IMR-90 (cell line): ENCODE results near the gene PAFAH1B1. TPM values are rescaled to one million over a fixed set of nuclear protein-coding genes. Genes with fewer than 3 reads are reported as not detected.

Source experiments
- ATAC-seq: fragments of 200-7000 bp; cut with Tn5 transposase; 2 replicates; pipeline ENCODE4 v1.9.1; 2020; ENCODE audit warnings: low read depth, mild to moderate bottlenecking, moderate library complexity
- BruUV-seq: library from RNA; stranded (reverse); fragments of 400-500 nt; replicated peaks from 2 replicates; lab custom pipeline; 2021; lab: Mats Ljungman, UMichigan
- CTCF ChIA-PET: fragments of 300-600 bp; formaldehyde crosslinking; extraction: SDS; loops from one replicate; lab custom pipeline; 2021; ENCODE audit warnings: antibody characterized with exemption; lab: Yijun Ruan, JAX
- POLR2A ChIA-PET: fragments of 300-600 bp; sonication (Branson Sonifier 250); formaldehyde crosslinking; loops from one replicate; lab custom pipeline; 2022; ENCODE audit warnings: antibody characterized with exemption; ENCODE audit not compliant: unreplicated experiment; lab: Charles Lee
- DNase-seq: peaks from one replicate; pipeline ENCODE4 v3.0.0; 2013
- H2AFZ ChIP-seq: replicated peaks from 2 replicates; pipeline ENCODE3; 2013; ENCODE audit warnings: low read length, mild to moderate bottlenecking; ENCODE audit not compliant: poor library complexity
- H2AK5ac ChIP-seq: 2 replicates; pipeline ENCODE4 v1.6.1; 2013; ENCODE audit warnings: low read depth, low read length, inconsistent platforms
- H2AK9ac ChIP-seq: replicated peaks from 2 replicates; pipeline ENCODE3; 2013; ENCODE audit warnings: mild to moderate bottlenecking, low read depth, low read length, moderate library complexity; ENCODE audit not compliant: poor library complexity
- H2BK120ac ChIP-seq: 2 replicates; pipeline ENCODE4 v1.6.1; 2013; ENCODE audit warnings: low read depth, low read length, inconsistent platforms
- H2BK15ac ChIP-seq: 3 replicates; pipeline ENCODE4 v1.6.1; 2013; ENCODE audit warnings: low read depth, low read length, inconsistent platforms
- H2BK20ac ChIP-seq: 2 replicates; pipeline ENCODE4 v1.6.1; 2013; ENCODE audit warnings: low read depth, mild to moderate bottlenecking, inconsistent platforms, low read length, moderate library complexity
- H2BK5ac ChIP-seq: 2 replicates; pipeline ENCODE4 v1.6.1; 2013; ENCODE audit warnings: mild to moderate bottlenecking, low read depth, low read length, inconsistent platforms; ENCODE audit not compliant: poor library complexity, severe bottlenecking
- H3K14ac ChIP-seq: replicated peaks from 2 replicates; pipeline ENCODE4 v1.6.1; 2013; ENCODE audit warnings: low read depth, low read length, inconsistent platforms
- H3K18ac ChIP-seq: 2 replicates; pipeline ENCODE4 v1.6.1; 2013; ENCODE audit warnings: low read depth, low read length, control low read depth
- H3K23ac ChIP-seq: 2 replicates; pipeline ENCODE4 v1.6.1; 2013; ENCODE audit warnings: low read depth, low read length, inconsistent platforms
- H3K27ac ChIP-seq: 2 replicates; pipeline ENCODE4 v1.5.1; 2013; ENCODE audit warnings: mild to moderate bottlenecking, control low read depth, low read length; ENCODE audit not compliant: insufficient read depth
- H3K27me3 ChIP-seq: 2 replicates; pipeline ENCODE4 v1.6.1; 2013; ENCODE audit warnings: low read length; ENCODE audit not compliant: control insufficient read depth, insufficient read depth
- H3K36me3 ChIP-seq: 2 replicates; pipeline ENCODE4 v1.6.1; 2013; ENCODE audit warnings: low read length, mixed read lengths; ENCODE audit not compliant: control insufficient read depth, insufficient read depth
- H3K4ac ChIP-seq: 2 replicates; pipeline ENCODE4 v1.6.1; 2013; ENCODE audit warnings: low read depth, low read length, inconsistent platforms
- H3K4me1 ChIP-seq: 2 replicates; pipeline ENCODE4 v1.6.1; 2013; ENCODE audit warnings: low read length, mixed read lengths; ENCODE audit not compliant: control insufficient read depth, insufficient read depth
- H3K4me2 ChIP-seq: 2 replicates; pipeline ENCODE4 v1.6.1; 2013; ENCODE audit warnings: low read depth, mild to moderate bottlenecking, control low read depth, low read length, moderate library complexity
- H3K4me3 ChIP-seq: 2 replicates; pipeline ENCODE4 v1.5.1; 2013; ENCODE audit warnings: low read depth, mild to moderate bottlenecking, control low read depth, low read length, moderate library complexity; ENCODE audit not compliant: insufficient read depth
- H3K56ac ChIP-seq: 2 replicates; pipeline ENCODE4 v1.6.1; 2013; ENCODE audit warnings: low read length, inconsistent platforms; ENCODE audit not compliant: insufficient read depth; ENCODE audit errors: extremely low read depth
- H3K79me1 ChIP-seq, 2 experiments: 2 replicates each; pipeline ENCODE4 v1.6.1; 2013; ENCODE audit warnings: low read length in 2 of 2, inconsistent platforms in 1 of 2, low read depth in 1 of 2
- H3K9ac ChIP-seq: 2 replicates; pipeline ENCODE4 v1.6.1; 2013; ENCODE audit warnings: low read depth, low read length, control low read depth
- H3K9me1 ChIP-seq: 2 replicates; pipeline ENCODE4 v1.6.1; 2013; ENCODE audit warnings: low read length, inconsistent platforms; ENCODE audit not compliant: insufficient read depth
- H3K9me3 ChIP-seq: 2 replicates; pipeline ENCODE4 v1.6.1; 2013; ENCODE audit warnings: low read length; ENCODE audit not compliant: control insufficient read depth, insufficient read depth
- H4K20me1 ChIP-seq: 2 replicates; pipeline ENCODE4 v1.6.1; 2013; ENCODE audit warnings: low read length, inconsistent platforms; ENCODE audit not compliant: insufficient read depth
- H4K5ac ChIP-seq: 2 replicates; pipeline ENCODE4 v1.6.1; 2013; ENCODE audit warnings: mild to moderate bottlenecking, low read depth, low read length, control low read depth
- H4K8ac ChIP-seq, 2 experiments: 2 replicates each; pipeline ENCODE4 v1.6.1; 2013; ENCODE audit warnings: low read depth in 2 of 2, low read length in 2 of 2, control low read depth in 1 of 2, inconsistent platforms in 1 of 2
- H4K91ac ChIP-seq: 2 replicates; pipeline ENCODE4 v1.6.1; 2013; ENCODE audit warnings: low read depth, low read length, inconsistent platforms; ENCODE audit not compliant: insufficient read depth
- BHLHE40 ChIP-seq: fragments of 150-350 bp; IDR thresholded peaks from 2 replicates; pipeline ENCODE4 v1.6.1; 2016; ENCODE audit warnings: mild to moderate bottlenecking, low read depth, low read length
- CEBPB ChIP-seq: IDR thresholded peaks from 2 replicates; pipeline ENCODE4 v1.6.1; 2012; ENCODE audit warnings: low read depth, low read length, improper control_type of control experiment
- CHD1 ChIP-seq: IDR thresholded peaks from 2 replicates; pipeline ENCODE4 v1.6.1; 2012; ENCODE audit warnings: low read depth, low read length, improper control_type of control experiment
- FOS ChIP-seq: fragments of 150-350 bp; IDR thresholded peaks from 2 replicates; pipeline ENCODE4 v1.6.1; 2016; ENCODE audit warnings: low read depth, low read length
- MAFK ChIP-seq: IDR thresholded peaks from 2 replicates; pipeline ENCODE4 v1.6.1; 2012; ENCODE audit warnings: low read depth, low read length, improper control_type of control experiment
- MAZ ChIP-seq: IDR thresholded peaks from 2 replicates; pipeline ENCODE4 v1.6.1; 2012; ENCODE audit warnings: low read depth, mild to moderate bottlenecking, low read length, improper control_type of control experiment, moderate library complexity, borderline replicate concordance
- NFE2L2 ChIP-seq: fragments of 150-350 bp; IDR thresholded peaks from 2 replicates; pipeline ENCODE4 v1.6.1; 2016; ENCODE audit warnings: low read depth, mild to moderate bottlenecking, low read length
- POLR2A ChIP-seq: IDR thresholded peaks from 2 replicates; pipeline ENCODE4 v1.6.1; 2012; ENCODE audit warnings: mild to moderate bottlenecking, low read depth, low read length
- RCOR1 ChIP-seq: IDR thresholded peaks from 2 replicates; pipeline ENCODE4 v1.6.1; 2012; ENCODE audit warnings: mild to moderate bottlenecking, low read length, improper control_type of control experiment; ENCODE audit not compliant: insufficient replicate concordance
- RFX5 ChIP-seq: IDR thresholded peaks from 2 replicates; pipeline ENCODE4 v1.8.0; 2012; ENCODE audit warnings: low read depth, mild to moderate bottlenecking, low read length, moderate library complexity
- SMC3 ChIP-seq: fragments of 150-350 bp; IDR thresholded peaks from 2 replicates; pipeline ENCODE4 v1.6.1; 2016; ENCODE audit warnings: low read depth, mild to moderate bottlenecking, antibody characterized with exemption, low read length, moderate library complexity
- WGBS, 2 experiments: methylation state at CpG; one replicate each; pipeline versions ENCODE4 v1.1.5 to v1.1.7; 2013; ENCODE audit warnings: missing lambda C conversion rate in 2 of 2; ENCODE audit not compliant: insufficient read length in 1 of 2; ENCODE audit errors: extremely low coverage in 2 of 2; 5-methylcytosine and 5-hydroxymethylcytosine counted together
- dilution Hi-C: fragments of 300-500 bp; cut with HindIII; formaldehyde crosslinking; loops from one replicate; pipeline ENCODE4 v1.14.3; 2018; ENCODE audit warnings: low sequenced_read_pairs; ENCODE audit not compliant: unreplicated experiment
- in situ Hi-C: fragments of 300-500 bp; cut with MboI; formaldehyde crosslinking; loops from 3 replicates; pipeline ENCODE4 v1.14.3; 2019; ENCODE audit warnings: low sequenced_read_pairs, inconsistent platforms, mixed read lengths
- intact Hi-C: fragments of 100-400 bp; cut with micrococcal nuclease; formaldehyde crosslinking; loops from 2 replicates; pipeline ENCODE4 v1.10.0; 2022
- polyA plus RNA-seq, 3 experiments: library from polyadenylated mRNA; depleted of rRNA; stranded (reverse); fragments of >200 nt; gene quantifications; 2 replicates each; pipeline ENCODE4 v1.2.3, GENCODE V29; 2012; ENCODE audit warnings: low replicate concordance in 1 of 3
- total RNA-seq: library from RNA; depleted of rRNA; stranded (reverse); fragments of >200 nt; gene quantifications from 2 replicates; pipeline ENCODE4 v1.2.3, GENCODE V29; 2012
- TF ChIP-seq, protein P1 (sequence below): conservative IDR thresholded peaks from 2 replicates; pipeline ENCODE4 v1.5.1; 2012; ENCODE audit warnings: mild to moderate bottlenecking, low read depth, low read length, improper control_type of control experiment
- TF ChIP-seq, protein P2 (sequence below): fragments of 150-350 bp; IDR thresholded peaks from 2 replicates; pipeline ENCODE4 v1.6.1; 2017; ENCODE audit warnings: mild to moderate bottlenecking, antibody characterized with exemption, low read length, low read depth
- TF ChIP-seq, protein P3 (sequence below): fragments of 150-350 bp; IDR thresholded peaks from 2 replicates; pipeline ENCODE4 v1.6.1; 2016; ENCODE audit warnings: low read depth, mild to moderate bottlenecking, low read length, moderate library complexity, borderline replicate concordance

The PAFAH1B1 gene
- total and polyA plus RNA-seq, 2 of the 4 experiments (the other 2 are of a cell fraction) = 64.5 to 127 TPM

DNA sequence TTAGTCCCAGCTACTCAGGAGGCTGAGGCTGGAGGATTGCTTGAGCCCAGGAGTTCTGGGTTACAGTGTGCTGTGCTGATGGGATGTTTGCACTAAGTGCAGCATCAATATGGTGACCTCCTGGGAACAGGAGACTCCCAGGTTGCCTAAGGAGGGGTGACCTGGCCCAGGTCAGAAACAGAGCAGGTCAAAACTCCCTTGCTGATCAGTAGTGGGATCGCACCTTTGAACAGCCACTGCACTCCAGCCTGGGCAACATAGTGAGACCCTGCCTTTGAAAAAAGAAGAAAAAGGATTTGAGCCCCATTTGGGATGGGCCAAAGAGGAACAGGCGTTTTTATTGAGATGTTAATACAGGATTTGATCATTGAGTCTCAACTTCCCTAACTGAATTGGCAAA, 87.5 kb downstream of the PAFAH1B1 start:
- no peak overlapping the region for H3K18ac ChIP-seq
- no peak overlapping the region for H3K4me3 ChIP-seq
- no peak overlapping the region for H2AK9ac ChIP-seq
- no peak overlapping the region for H4K5ac ChIP-seq
- BruUV-seq = no TSS peak
- ChIA-PET POLR2A (no interaction called here), CTCF (no interaction called here)
- H2BK15ac ChIP-seq = no peak overlapping the region
- H2BK20ac ChIP-seq = no peak overlapping the region
- H3K9me3 ChIP-seq = no peaks in the 10 kb centered on the region
- intact Hi-C loops = loop anchor here (5.0 kb wide), 1 partner anchor 259 kb away; no protein-coding TSS in a partner anchor
- in situ Hi-C loops = no loop called here
- H2BK5ac ChIP-seq = no peak overlapping the region
- no peak overlapping the region for H3K4ac ChIP-seq
- H2AFZ ChIP-seq = no peak overlapping the region
- no peak overlapping the region for H4K91ac ChIP-seq
- H3K36me3 ChIP-seq = peaks cover 34% of the 10 kb centered on the region
- H3K79me1 ChIP-seq = peaks cover 20 to 70% of the 10 kb centered on the region in 2 experiments; a peak in 3 of 4 replicates
- H3K9me1 ChIP-seq = peaks cover 12% of the 10 kb centered on the region
- no peak overlapping the region for H3K23ac ChIP-seq
- WGBS, 2 experiments = no CpG with 5 or more reads among the region's 2 CpGs
- H2BK120ac ChIP-seq = no peak overlapping the region
- H4K20me1 ChIP-seq = peaks cover 44% of the 10 kb centered on the region; the same call in 1 of the 2 replicates
- no peak for DNase-seq
- H4K8ac ChIP-seq = no peak overlapping the region
- dilution Hi-C loops = no loop called here
- H3K27me3 ChIP-seq = no peaks in the 10 kb centered on the region
- H3K27ac ChIP-seq = no peak overlapping the region
- H3K4me2 ChIP-seq = no peak overlapping the region
- ATAC-seq = no peak
- H3K9ac ChIP-seq = no peak overlapping the region
- H3K14ac ChIP-seq = no peak overlapping the region
- H2AK5ac ChIP-seq = no peak overlapping the region
- H3K4me1 ChIP-seq = peaks cover 3% of the 10 kb centered on the region
- TF ChIP-seq CEBPB (no peak), BHLHE40 (no peak), RFX5 (no peak), MAFK (no peak), CHD1 (no peak), RCOR1 (no peak), FOS (no peak), POLR2A (no peak), SMC3 (no peak), MAZ (no peak), NFE2L2 (no peak)
- TF ChIP-seq, protein P1, sequence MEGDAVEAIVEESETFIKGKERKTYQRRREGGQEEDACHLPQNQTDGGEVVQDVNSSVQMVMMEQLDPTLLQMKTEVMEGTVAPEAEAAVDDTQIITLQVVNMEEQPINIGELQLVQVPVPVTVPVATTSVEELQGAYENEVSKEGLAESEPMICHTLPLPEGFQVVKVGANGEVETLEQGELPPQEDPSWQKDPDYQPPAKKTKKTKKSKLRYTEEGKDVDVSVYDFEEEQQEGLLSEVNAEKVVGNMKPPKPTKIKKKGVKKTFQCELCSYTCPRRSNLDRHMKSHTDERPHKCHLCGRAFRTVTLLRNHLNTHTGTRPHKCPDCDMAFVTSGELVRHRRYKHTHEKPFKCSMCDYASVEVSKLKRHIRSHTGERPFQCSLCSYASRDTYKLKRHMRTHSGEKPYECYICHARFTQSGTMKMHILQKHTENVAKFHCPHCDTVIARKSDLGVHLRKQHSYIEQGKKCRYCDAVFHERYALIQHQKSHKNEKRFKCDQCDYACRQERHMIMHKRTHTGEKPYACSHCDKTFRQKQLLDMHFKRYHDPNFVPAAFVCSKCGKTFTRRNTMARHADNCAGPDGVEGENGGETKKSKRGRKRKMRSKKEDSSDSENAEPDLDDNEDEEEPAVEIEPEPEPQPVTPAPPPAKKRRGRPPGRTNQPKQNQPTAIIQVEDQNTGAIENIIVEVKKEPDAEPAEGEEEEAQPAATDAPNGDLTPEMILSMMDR = no peak
- TF ChIP-seq, protein P2, sequence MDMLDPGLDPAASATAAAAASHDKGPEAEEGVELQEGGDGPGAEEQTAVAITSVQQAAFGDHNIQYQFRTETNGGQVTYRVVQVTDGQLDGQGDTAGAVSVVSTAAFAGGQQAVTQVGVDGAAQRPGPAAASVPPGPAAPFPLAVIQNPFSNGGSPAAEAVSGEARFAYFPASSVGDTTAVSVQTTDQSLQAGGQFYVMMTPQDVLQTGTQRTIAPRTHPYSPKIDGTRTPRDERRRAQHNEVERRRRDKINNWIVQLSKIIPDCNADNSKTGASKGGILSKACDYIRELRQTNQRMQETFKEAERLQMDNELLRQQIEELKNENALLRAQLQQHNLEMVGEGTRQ = no peak
- TF ChIP-seq, protein P3, sequence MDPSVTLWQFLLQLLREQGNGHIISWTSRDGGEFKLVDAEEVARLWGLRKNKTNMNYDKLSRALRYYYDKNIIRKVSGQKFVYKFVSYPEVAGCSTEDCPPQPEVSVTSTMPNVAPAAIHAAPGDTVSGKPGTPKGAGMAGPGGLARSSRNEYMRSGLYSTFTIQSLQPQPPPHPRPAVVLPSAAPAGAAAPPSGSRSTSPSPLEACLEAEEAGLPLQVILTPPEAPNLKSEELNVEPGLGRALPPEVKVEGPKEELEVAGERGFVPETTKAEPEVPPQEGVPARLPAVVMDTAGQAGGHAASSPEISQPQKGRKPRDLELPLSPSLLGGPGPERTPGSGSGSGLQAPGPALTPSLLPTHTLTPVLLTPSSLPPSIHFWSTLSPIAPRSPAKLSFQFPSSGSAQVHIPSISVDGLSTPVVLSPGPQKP = no peak
- no peak overlapping the region for H3K56ac ChIP-seq
